ENCODE results near the gene ROBO3.

The ROBO3 gene

DNA sequence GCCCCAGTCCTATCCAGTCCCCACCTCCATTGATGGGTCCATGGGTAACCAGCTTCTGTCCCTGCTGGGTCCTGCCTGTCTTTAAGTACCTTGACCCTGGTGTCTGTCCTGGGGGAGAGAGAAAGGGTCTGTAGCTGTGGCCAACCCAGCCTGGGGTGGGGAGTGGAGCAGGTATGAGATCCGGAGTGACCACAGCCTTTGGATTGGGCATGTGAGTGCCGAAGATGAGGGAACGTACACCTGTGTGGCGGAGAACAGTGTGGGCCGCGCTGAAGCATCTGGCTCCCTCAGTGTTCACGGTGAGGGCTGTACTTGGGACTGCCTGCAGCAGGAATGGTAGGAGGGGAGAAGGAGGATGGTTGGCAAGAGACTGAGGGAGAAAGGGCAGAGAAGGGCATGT is 5.2 kb downstream of the ROBO3 start:
- Histone ChIP-seq H2AFZ (ENCODE audit: low read length) (no peak overlapping the region), H4K20me1 (ENCODE audit: insufficient read depth, low read length, poor library complexity, severe bottlenecking) (no peaks in the 10 kb centered on the region), H3K36me3 (ENCODE audit: insufficient read depth, low read length) (no peaks in the 10 kb centered on the region), H3K27me3 (ENCODE audit: insufficient read depth, low read length, poor library complexity, severe bottlenecking) (no peaks in the 10 kb centered on the region), H3K4me3 (ENCODE audit: low read length, poor library complexity, severe bottlenecking) (no peak overlapping the region), H3K9me2 (replicated peaks; ENCODE audit: low read depth, low read length) (no peaks in the 10 kb centered on the region), H3K4me1 (ENCODE audit: insufficient read depth, low read length, poor library complexity, severe bottlenecking) (peaks cover 7% of the 10 kb centered on the region), H3K9ac (ENCODE audit: low read depth, low read length, poor library complexity, severe bottlenecking) (no peak overlapping the region), H3F3A (ENCODE audit: low read depth) (no peaks in the 10 kb centered on the region), H3K9me3 (ENCODE audit: insufficient read depth, low read depth, low read length) (no peaks in the 10 kb centered on the region), H3K4me2 (ENCODE audit: low read depth, low read length, poor library complexity, severe bottlenecking) (no peak overlapping the region), H3K79me2 (ENCODE audit: insufficient read depth, low read length) (no peaks in the 10 kb centered on the region)
- TF ChIP-seq CTCF (conservative IDR thresholded peaks at IDR 0.05; ENCODE audit: low read length) (no peak), EZH2phosphoT487 (IDR thresholded peaks at IDR 0.05; ENCODE audit: borderline replicate concordance) (no peak)

GRCh38 chr11:124872280-124872679 is 7.0 kb downstream of the ROBO3 start:
- Histone ChIP-seq H3K4me1 (ENCODE audit: insufficient read depth, low read length, poor library complexity, severe bottlenecking) (peaks cover 14% of the 10 kb centered on the region), H3K27me3 (ENCODE audit: insufficient read depth, low read length, poor library complexity, severe bottlenecking) (no peaks in the 10 kb centered on the region), H3K79me2 (ENCODE audit: insufficient read depth, low read length) (no peaks in the 10 kb centered on the region), H4K20me1 (ENCODE audit: insufficient read depth, low read length, poor library complexity, severe bottlenecking) (no peaks in the 10 kb centered on the region), H3K9me3 (ENCODE audit: insufficient read depth, low read depth, low read length) (no peaks in the 10 kb centered on the region), H2AFZ (ENCODE audit: low read length) (peak overlapping the region; percentile 54; the same call in 1 of the 2 replicates), H3K4me3 (ENCODE audit: low read length, poor library complexity, severe bottlenecking) (no peak overlapping the region), H3K36me3 (ENCODE audit: insufficient read depth, low read length) (no peaks in the 10 kb centered on the region), H3F3A (ENCODE audit: low read depth) (no peaks in the 10 kb centered on the region), H3K9ac (ENCODE audit: low read depth, low read length, poor library complexity, severe bottlenecking) (no peak overlapping the region), H3K9me2 (replicated peaks; ENCODE audit: low read depth, low read length) (no peaks in the 10 kb centered on the region), H3K4me2 (ENCODE audit: low read depth, low read length, poor library complexity, severe bottlenecking) (peak overlapping the region; percentile 17)
- TF ChIP-seq CTCF (conservative IDR thresholded peaks at IDR 0.05; ENCODE audit: low read length) = no peak

- Histone ChIP-seq H3K36me3 (ENCODE audit: insufficient read depth, low read length) (no peaks in the 10 kb centered on the region), H3K4me2 (ENCODE audit: low read depth, low read length, poor library complexity, severe bottlenecking) (peak overlapping the region; percentile 17), H3F3A (ENCODE audit: low read depth) (no peaks in the 10 kb centered on the region), H3K9me2 (replicated peaks; ENCODE audit: low read depth, low read length) (no peaks in the 10 kb centered on the region), H3K4me1 (ENCODE audit: insufficient read depth, low read length, poor library complexity, severe bottlenecking) (peaks cover 14% of the 10 kb centered on the region), H2AFZ (ENCODE audit: low read length) (peak overlapping the region; percentile 54; the same call in 1 of the 2 replicates), H3K9ac (ENCODE audit: low read depth, low read length, poor library complexity, severe bottlenecking) (no peak overlapping the region), H3K27me3 (ENCODE audit: insufficient read depth, low read length, poor library complexity, severe bottlenecking) (no peaks in the 10 kb centered on the region), H3K79me2 (ENCODE audit: insufficient read depth, low read length) (no peaks in the 10 kb centered on the region), H3K9me3 (ENCODE audit: insufficient read depth, low read depth, low read length) (no peaks in the 10 kb centered on the region), H4K20me1 (ENCODE audit: insufficient read depth, low read length, poor library complexity, severe bottlenecking) (no peaks in the 10 kb centered on the region), H3K4me3 (ENCODE audit: low read length, poor library complexity, severe bottlenecking) (no peak overlapping the region)
- TF ChIP-seq CTCF (conservative IDR thresholded peaks at IDR 0.05; ENCODE audit: low read length) (no peak), EZH2phosphoT487 (IDR thresholded peaks at IDR 0.05; ENCODE audit: borderline replicate concordance) (no peak)
Observed at GRCh38 chr11:124872741-124873140, 7.5 kb downstream of the ROBO3 start.
